A549 treated with DMSO at 1 μM for 4 hours (cell line): ENCODE measurements around the gene MVP. TPM values are rescaled to one million over a fixed set of nuclear protein-coding genes. Genes with fewer than 3 reads are reported as not detected.

Experiments used
- total RNA-seq: library from RNA; stranded (reverse); fragments of 200-300 nt; extraction: Qiagen RNA extraction; gene quantifications from 5 replicates; pipeline ENCODE4 v1.2.3, GENCODE V29; 2022; ENCODE audit warnings: low read depth

Gene MVP
- total RNA-seq: 116 to 134 TPM (median 120 TPM) in 5 replicates

GRCh38 chr16:29820271-29820701 lies at the start of gene MVP:
Gene MVP, plus strand, starts transcription at chr16:29820462. Its CDS starts 10,088 bp downstream, at chr16:29830550.

GRCh38 chr16:29777576-29778350 lies 42.5 kb upstream of the MVP start, which contains the start of gene ZG16:
Gene ZG16, plus strand, starts transcription at chr16:29778256. Its CDS starts 1,011 bp downstream, at chr16:29779267.

DNA sequence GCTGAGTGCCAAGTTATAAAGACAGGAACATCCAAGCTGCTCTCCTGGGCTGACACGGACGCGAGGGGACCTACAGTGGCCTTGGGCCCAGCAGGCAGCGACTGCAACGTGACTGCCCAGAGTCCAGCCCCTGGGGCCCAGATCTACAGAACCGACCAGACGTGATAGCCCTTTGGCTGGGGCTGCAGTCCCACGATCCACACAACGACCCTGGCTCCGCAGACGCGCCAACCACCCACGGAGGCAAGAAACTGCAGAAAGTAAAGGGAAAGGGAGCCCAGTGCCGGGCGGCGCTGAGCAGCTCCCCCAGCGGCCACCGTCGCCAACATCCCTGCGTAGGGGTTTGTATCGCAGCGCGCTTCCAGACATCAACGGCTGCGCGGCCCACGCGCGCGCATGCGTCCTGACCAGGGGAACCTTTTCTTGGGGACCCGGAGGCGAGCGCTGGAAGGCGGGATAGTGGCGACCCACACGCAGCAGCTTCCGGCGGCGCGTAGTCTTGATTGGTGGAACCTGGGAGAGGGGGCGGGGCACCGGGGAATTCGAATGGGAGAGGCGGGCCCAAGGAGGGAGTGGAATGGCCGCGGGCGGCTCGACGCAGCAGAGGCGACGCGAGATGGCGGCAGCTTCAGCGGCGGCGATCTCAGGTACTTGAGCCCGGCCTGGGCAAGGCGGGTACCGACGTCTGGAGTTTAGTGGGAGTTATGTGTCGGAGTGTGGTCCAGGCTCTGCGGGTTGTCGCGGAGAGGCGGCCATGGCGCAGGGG lies 29.9 kb upstream of the MVP start, which contains the start of gene KIF22:
KIF22 (plus strand) TSS at position 569 of the 766 bp plus-strand sequence; CDS start at position 578, 9 bp downstream.

GRCh38 chr16:29806099-29806579 lies 14.1 kb upstream of the MVP start, which contains the start of gene MAZ:
Gene MAZ, plus strand, starts transcription at chr16:29806529. Its CDS starts 173 bp downstream, at chr16:29806702.

GRCh38 chr16:29811896-29812665 lies 8.2 kb upstream of the MVP start, which contains the start of gene PRRT2:
Gene PRRT2, plus strand, starts transcription at chr16:29812193. Its CDS starts 862 bp downstream, at chr16:29813055.

DNA sequence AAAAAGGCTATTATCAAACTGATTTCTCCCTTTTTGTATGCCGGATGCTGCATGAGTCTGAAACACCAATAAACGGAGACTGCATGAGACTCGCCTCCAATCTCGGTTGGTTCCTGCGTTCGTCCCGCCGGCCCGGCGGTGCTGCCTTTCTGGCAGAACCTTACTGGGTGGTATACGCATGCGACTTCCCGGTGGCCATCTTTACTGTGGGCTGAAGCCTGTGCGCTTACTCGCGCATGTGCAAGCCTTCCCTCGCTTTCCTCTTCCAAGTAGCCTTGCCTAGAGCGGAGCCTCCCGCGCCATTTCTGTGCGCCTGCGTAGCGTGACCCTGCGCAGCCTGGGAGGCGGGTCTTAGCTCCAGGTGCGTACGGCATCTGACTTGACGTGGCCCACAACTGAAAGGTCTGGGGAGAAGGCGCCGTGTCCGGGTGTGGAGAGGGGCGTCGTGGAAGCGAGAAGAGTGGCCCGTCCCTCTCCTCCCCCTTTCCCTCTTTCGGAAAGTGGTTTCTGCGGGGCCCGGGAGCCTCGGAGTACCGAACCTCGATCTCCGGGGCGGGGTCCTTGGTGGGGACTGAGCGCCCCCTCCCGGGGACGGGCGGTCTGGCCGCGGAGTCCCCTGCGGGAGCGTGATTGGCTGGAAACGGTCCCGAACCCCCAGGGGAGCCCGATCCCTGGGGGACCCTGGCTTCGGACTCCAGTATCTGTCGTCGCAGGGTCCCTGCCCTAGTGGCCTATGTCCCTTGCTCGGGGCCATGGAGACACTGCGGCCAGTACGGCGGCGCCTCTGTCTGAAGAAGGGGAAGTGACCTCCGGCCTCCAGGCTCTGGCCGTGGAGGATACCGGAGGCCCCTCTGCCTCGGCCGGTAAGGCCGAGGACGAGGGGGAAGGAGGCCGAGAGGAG lies 4.2 kb upstream of the MVP start, which contains the start of gene PAGR1:
PAGR1 (plus strand) TSS at position 360 of the 901 bp plus-strand sequence; CDS start at position 734, 374 bp downstream.

DNA sequence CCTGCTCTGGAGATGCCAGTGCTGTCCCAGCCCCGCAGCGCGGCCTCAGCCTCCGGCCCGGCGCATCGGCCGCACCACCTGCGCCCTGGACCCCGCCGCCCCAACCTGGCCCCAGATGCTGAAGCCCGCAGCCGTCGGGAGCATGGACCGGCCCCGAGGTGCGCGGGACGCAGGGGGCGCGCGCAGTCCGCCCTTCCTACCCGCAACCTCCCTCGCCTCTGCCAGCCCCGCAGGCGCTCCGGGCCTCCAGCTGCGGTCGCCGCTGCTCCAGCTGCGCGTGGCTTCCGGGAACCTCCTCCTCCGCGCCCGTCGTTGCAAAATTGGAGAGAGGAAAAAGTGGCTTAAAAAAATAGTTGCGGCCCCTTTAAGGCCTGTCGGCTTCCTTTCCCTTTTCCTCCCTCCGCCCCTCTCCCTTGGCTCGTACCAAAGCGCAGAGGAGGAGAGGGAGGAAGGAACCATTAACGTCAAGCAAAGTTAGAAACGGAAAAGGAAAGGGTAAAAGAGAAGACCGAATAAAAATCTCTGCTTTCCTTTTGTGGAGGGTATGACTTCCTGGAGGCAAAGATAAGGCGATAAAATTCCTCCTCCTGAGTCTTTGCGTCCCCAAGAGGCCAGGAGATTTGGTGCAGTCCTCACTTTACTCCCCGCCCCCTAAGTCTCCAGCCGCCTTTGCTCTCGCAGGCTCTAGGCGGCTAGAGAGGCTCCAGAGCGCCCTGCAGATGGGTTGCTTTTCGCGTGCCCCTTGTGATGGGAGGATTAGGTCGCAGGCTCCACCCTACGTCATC lies 42.8 kb downstream of the MVP start, which contains the start of gene CDIPT:
CDIPT (minus strand) TSS at position 343 of the 785 bp plus-strand sequence. CDS start 369 bp downstream, outside the sequence.

Other genes with a start within 250 kb of the MVP start
- 0.03 TPM in 2 of 5 replicates, not detected in the others for gene SPN, start 157.2 kb upstream of the MVP start, total RNA-seq
- gene QPRT, start 141.3 kb upstream of the MVP start, total RNA-seq: 0.59 to 1.4 TPM (median 0.83 TPM) in 5 replicates
- gene C16orf54, start 74.5 kb upstream of the MVP start, total RNA-seq: not detected in 5 replicates
- gene ZG16, start 42.2 kb upstream of the MVP start, total RNA-seq: not detected in 5 replicates
- gene KIF22, start 29.7 kb upstream of the MVP start, total RNA-seq: 87.1 to 102 TPM (median 95.2 TPM) in 5 replicates
- 180 to 210 TPM (median 192 TPM) in 5 replicates for gene MAZ, start 13.9 kb upstream of the MVP start, total RNA-seq
- 0.30 to 0.43 TPM (median 0.34 TPM) in 5 replicates for gene PRRT2, start 8.3 kb upstream of the MVP start, total RNA-seq
- gene PAGR1, start 4.3 kb upstream of the MVP start, total RNA-seq: 36.8 to 51.9 TPM (median 45.4 TPM) in 5 replicates
- 73.6 to 101 TPM (median 98.3 TPM) in 5 replicates for gene CDIPT, start 42.8 kb downstream of the MVP start, total RNA-seq
- gene SEZ6L2, start 79.1 kb downstream of the MVP start, total RNA-seq: 20.8 to 24.4 TPM (median 21.7 TPM) in 5 replicates
- 23.0 to 29.4 TPM (median 26.9 TPM) in 5 replicates for gene ASPHD1, start 80.0 kb downstream of the MVP start, total RNA-seq
- 15.4 to 21.6 TPM (median 19.2 TPM) in 5 replicates for gene KCTD13, start 105.8 kb downstream of the MVP start, total RNA-seq
- 91.6 to 102 TPM (median 95.7 TPM) in 5 replicates for gene TMEM219, start 141.6 kb downstream of the MVP start, total RNA-seq
- 31.2 to 38.4 TPM (median 34.6 TPM) in 5 replicates for gene TAOK2, start 153.4 kb downstream of the MVP start, total RNA-seq
- gene HIRIP3, start 175.2 kb downstream of the MVP start, total RNA-seq: 13.2 to 17.1 TPM (median 14.0 TPM) in 5 replicates
- gene INO80E, start 175.8 kb downstream of the MVP start, total RNA-seq: 99.8 to 115 TPM (median 105 TPM) in 5 replicates
- gene DOC2A, start 190.6 kb downstream of the MVP start, total RNA-seq: 1.5 to 3.0 TPM (median 2.6 TPM) in 5 replicates
- not detected in 5 replicates for gene C16orf92, start 202.7 kb downstream of the MVP start, total RNA-seq
- 0.31 to 0.68 TPM (median 0.43 TPM) in 5 replicates for gene TLCD3B, start 210.8 kb downstream of the MVP start, total RNA-seq
- 1,690 to 2,030 TPM (median 1,847 TPM) in 5 replicates for gene ALDOA, start 245.3 kb downstream of the MVP start, total RNA-seq